ENCODE measurements around the gene PIK3R4.

DNA sequence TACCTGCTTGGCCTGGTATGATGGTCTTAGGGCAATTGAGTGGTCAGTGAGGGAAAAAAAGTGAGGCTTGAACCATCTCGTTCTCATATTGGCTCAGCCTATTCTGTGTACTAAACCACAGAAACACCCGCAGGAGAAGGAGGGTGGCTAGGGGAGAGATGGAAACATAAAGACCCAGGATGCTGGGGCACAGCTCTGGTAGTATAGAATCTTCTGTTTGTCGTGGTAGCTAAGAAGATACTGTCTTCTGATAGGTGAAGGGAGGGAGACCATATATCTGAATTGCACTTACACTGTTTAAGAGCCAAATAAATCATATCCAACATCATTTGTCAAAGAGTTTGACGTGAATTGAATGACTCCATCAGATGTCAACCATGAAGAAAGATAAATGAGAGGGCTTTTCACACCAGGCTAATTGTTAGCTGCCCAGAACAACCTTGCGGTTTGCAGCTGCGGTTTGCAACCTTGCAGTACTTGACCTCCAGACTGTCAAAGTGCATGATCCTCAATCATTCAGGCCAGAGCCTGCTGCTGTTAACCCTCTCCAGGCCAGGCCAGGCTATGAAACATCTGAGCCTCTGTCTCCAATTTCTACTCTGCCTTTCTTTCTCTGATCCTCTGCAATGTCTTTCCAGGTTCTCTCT is 40.9 kb upstream of the PIK3R4 start:
- TF ChIP-seq, protein P1, sequence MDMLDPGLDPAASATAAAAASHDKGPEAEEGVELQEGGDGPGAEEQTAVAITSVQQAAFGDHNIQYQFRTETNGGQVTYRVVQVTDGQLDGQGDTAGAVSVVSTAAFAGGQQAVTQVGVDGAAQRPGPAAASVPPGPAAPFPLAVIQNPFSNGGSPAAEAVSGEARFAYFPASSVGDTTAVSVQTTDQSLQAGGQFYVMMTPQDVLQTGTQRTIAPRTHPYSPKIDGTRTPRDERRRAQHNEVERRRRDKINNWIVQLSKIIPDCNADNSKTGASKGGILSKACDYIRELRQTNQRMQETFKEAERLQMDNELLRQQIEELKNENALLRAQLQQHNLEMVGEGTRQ (IDR thresholded peaks at IDR 0.05; ENCODE audit: borderline replicate concordance, low read depth, low read length): no peak
- TF ChIP-seq ZBTB33 (IDR thresholded peaks at IDR 0.05; ENCODE audit: borderline replicate concordance, low read depth): no peak
- no peak for TF ChIP-seq JUND (IDR thresholded peaks at IDR 0.05)
